ENCODE data around the gene FBXO11.
"Not testable (repeated sequence)": the region's sequence is repeated elsewhere in the genome, so short reads cannot be mapped to it uniquely, and the experiment has no call there.

Gene FBXO11

GRCh38 chr2:47906157-47907038 lies at the start of gene FBXO11:
FBXO11 (minus strand) TSS chr2:47906498; CDS start chr2:47905720, 778 bp downstream.
- peak; percentile 98 for DNase-seq

- no peak for DNase-seq
Observed at GRCh38 chr2:47950340-47951301, 44.3 kb upstream of the FBXO11 start.

GRCh38 chr2:47946593-47946992 lies 40.3 kb upstream of the FBXO11 start:
- DNase-seq, result peak; percentile 82

- peak; percentile 90 for DNase-seq
Observed at GRCh38 chr2:47945046-47945781, 38.9 kb upstream of the FBXO11 start.

GRCh38 chr2:47941936-47942335 lies 35.6 kb upstream of the FBXO11 start:
- no peak for DNase-seq

GRCh38 chr2:47937677-47938076 lies 31.4 kb upstream of the FBXO11 start:
- DNase-seq, result no peak

GRCh38 chr2:47935071-47935470 lies 28.8 kb upstream of the FBXO11 start:
- DNase-seq, result no peak

GRCh38 chr2:47918043-47918442 lies 11.7 kb upstream of the FBXO11 start:
- no peak for DNase-seq

- no peak for DNase-seq
Observed at GRCh38 chr2:47917276-47917961, 11.1 kb upstream of the FBXO11 start.

- no peak for DNase-seq
Observed at GRCh38 chr2:47916412-47916811, 10.1 kb upstream of the FBXO11 start.

GRCh38 chr2:47910662-47911061 lies 4.4 kb upstream of the FBXO11 start:
- DNase-seq, result not testable (repeated sequence)

- no peak for DNase-seq
Observed at GRCh38 chr2:47908682-47909081, 2.4 kb upstream of the FBXO11 start.

- DNase-seq, result no peak
Observed at GRCh38 chr2:47907039-47907781, 912 bp upstream of the FBXO11 start.

GRCh38 chr2:47905386-47906156 lies 727 bp downstream of the FBXO11 start:
- peak; percentile 9 for DNase-seq

GRCh38 chr2:47903781-47904490 lies 2.4 kb downstream of the FBXO11 start:
- DNase-seq, result peak; percentile 40

- not testable (repeated sequence) for DNase-seq
Observed at GRCh38 chr2:47901892-47902291, 4.4 kb downstream of the FBXO11 start.

- DNase-seq, result no peak
Observed at GRCh38 chr2:47900857-47901256, 5.4 kb downstream of the FBXO11 start.

- DNase-seq, result no peak
Observed at GRCh38 chr2:47899915-47900816, 6.1 kb downstream of the FBXO11 start.
